ENCODE data around the gene SUMF1. TPM values are rescaled to one million over a fixed set of nuclear protein-coding genes. Genes with fewer than 3 reads are reported as not detected.

Gene SUMF1
- total RNA-seq, 1 donor from 2014 or later, result 27.9 TPM

GRCh38 chr3:4506559-4507023 is 39.5 kb upstream of the SUMF1 start:
- Mint-ChIP-seq H3K9me3 (no peaks in the 10 kb centered on the region), H3K4me3 (peak overlapping the region; percentile 10), H3K27ac (no peak overlapping the region), H3K27me3 (no peaks in the 10 kb centered on the region), H3K36me3 (peaks cover 25% of the 10 kb centered on the region), H3K4me1 (ENCODE audit: unreplicated experiment) (peaks cover 72% of the 10 kb centered on the region)
- no peak for DNase-seq (ENCODE audit: extremely low spot score, unreplicated experiment)
- no peak for TF ChIP-seq CTCF (conservative IDR thresholded peaks at IDR 0.05)

- no peak for DNase-seq (ENCODE audit: extremely low spot score, unreplicated experiment)
- H3K27ac Mint-ChIP-seq, result no peak overlapping the region
- no peak for TF ChIP-seq CTCF (conservative IDR thresholded peaks at IDR 0.05)
- peaks cover 68% of the 10 kb centered on the region for H3K4me1 Mint-ChIP-seq (ENCODE audit: unreplicated experiment)
- peaks cover 25% of the 10 kb centered on the region for H3K36me3 Mint-ChIP-seq
- H3K4me3 Mint-ChIP-seq, result peak overlapping the region; percentile 10
- no peaks in the 10 kb centered on the region for H3K27me3 Mint-ChIP-seq
- H3K9me3 Mint-ChIP-seq, result no peaks in the 10 kb centered on the region
These were observed 38.9 kb upstream of the SUMF1 start for GRCh38 chr3:4505688-4506558.

- TF ChIP-seq CTCF (conservative IDR thresholded peaks at IDR 0.05), result no peak
- Mint-ChIP-seq H3K4me3 (no peak overlapping the region), H3K36me3 (peaks cover 18% of the 10 kb centered on the region), H3K9me3 (no peaks in the 10 kb centered on the region), H3K4me1 (ENCODE audit: unreplicated experiment) (peaks cover 56% of the 10 kb centered on the region), H3K27ac (no peak overlapping the region), H3K27me3 (no peaks in the 10 kb centered on the region)
- DNase-seq (ENCODE audit: extremely low spot score, unreplicated experiment), result no peak
These were observed 37.5 kb upstream of the SUMF1 start for GRCh38 chr3:4504340-4505261.

GRCh38 chr3:4503050-4503449 is 36.0 kb upstream of the SUMF1 start:
- Mint-ChIP-seq H3K27me3 (no peaks in the 10 kb centered on the region), H3K27ac (no peak overlapping the region), H3K4me3 (no peak overlapping the region), H3K9me3 (no peaks in the 10 kb centered on the region), H3K4me1 (ENCODE audit: unreplicated experiment) (peaks cover 48% of the 10 kb centered on the region), H3K36me3 (peaks cover 16% of the 10 kb centered on the region)
- no peak for DNase-seq (ENCODE audit: extremely low spot score, unreplicated experiment)
- no peak for TF ChIP-seq CTCF (conservative IDR thresholded peaks at IDR 0.05)

GRCh38 chr3:4501927-4502326 is 34.9 kb upstream of the SUMF1 start:
- H3K9me3 Mint-ChIP-seq, result no peaks in the 10 kb centered on the region
- DNase-seq (ENCODE audit: extremely low spot score, unreplicated experiment), result no peak
- H3K4me3 Mint-ChIP-seq, result peak overlapping the region; percentile 39
- TF ChIP-seq CTCF (conservative IDR thresholded peaks at IDR 0.05), result no peak
- H3K4me1 Mint-ChIP-seq (ENCODE audit: unreplicated experiment), result peaks cover 37% of the 10 kb centered on the region
- H3K36me3 Mint-ChIP-seq, result peaks cover 17% of the 10 kb centered on the region
- H3K27ac Mint-ChIP-seq, result no peak overlapping the region
- no peaks in the 10 kb centered on the region for H3K27me3 Mint-ChIP-seq

Measured in type B pancreatic cell (in vitro differentiated cells).